ENCODE measurements around the gene NECTIN1. TPM values are rescaled to one million over a fixed set of nuclear protein-coding genes. Genes with fewer than 3 reads are reported as not detected.
A peak's percentile ranks its signal among the peaks of the same experiment; 100 is the strongest.

The NECTIN1 gene
- total and polyA plus RNA-seq, 2 of the 13 experiments (the other 11 are each of a cell fraction or from before 2014, with no cell fraction given), result 3.9 to 7.3 TPM

- TF ChIP-seq ZGPAT (CRISPR knock-in tag; IDR thresholded peaks at IDR 0.05), result peak; percentile 49; the same call in 1 of the 2 replicates
- TF ChIP-seq TARDBP (CRISPR knock-in tag; IDR thresholded peaks at IDR 0.05), result peak; percentile 76
- 0 out of 2 replicates have a peak, but pooled peaks have one; percentile 34 for TF ChIP-seq RARA (CRISPR knock-in tag; IDR thresholded peaks at IDR 0.05)
- TF ChIP-seq NR2F6 (IDR thresholded peaks at IDR 0.05), result peak; percentile 40; the same call in 1 of the 2 replicates
- TF ChIP-seq NR2F6 (CRISPR knock-in tag; IDR thresholded peaks at IDR 0.05), result 0 out of 2 replicates have a peak, but pooled peaks have one; percentile 37
- TF ChIP-seq ZNF878 (CRISPR knock-in tag; IDR thresholded peaks at IDR 0.05), result 0 out of 2 replicates have a peak, but pooled peaks have one; percentile 36
- TF ChIP-seq TEAD3 (CRISPR knock-in tag; optimal IDR thresholded peaks at IDR 0.05; ENCODE audit: borderline replicate concordance), result peak; percentile 49
- no peak for TF ChIP-seq NFIB (CRISPR knock-in tag; IDR thresholded peaks at IDR 0.05; ENCODE audit: borderline replicate concordance)
- 0 out of 2 replicates have a peak, but pooled peaks have one; percentile 25 for TF ChIP-seq MEF2D (CRISPR knock-in tag; IDR thresholded peaks at IDR 0.05)
- peak; percentile 58; the same call in 1 of the 2 replicates for TF ChIP-seq SP5 (CRISPR knock-in tag; IDR thresholded peaks at IDR 0.05; ENCODE audit: borderline replicate concordance, low read depth)
- peak; percentile 40; the same call in 1 of the 2 replicates for TF ChIP-seq KAT8 (CRISPR knock-in tag; IDR thresholded peaks at IDR 0.05)
- no peak for TF ChIP-seq FOSL1 (CRISPR knock-in tag; IDR thresholded peaks at IDR 0.05; ENCODE audit: borderline replicate concordance)
- TF ChIP-seq ZNF362 (CRISPR knock-in tag; IDR thresholded peaks at IDR 0.05; ENCODE audit: borderline replicate concordance), result peak; percentile 60; the same call in 1 of the 2 replicates
- no peak for TF ChIP-seq THAP7 (CRISPR knock-in tag; IDR thresholded peaks at IDR 0.05)
- TF ChIP-seq ZNF788 (CRISPR knock-in tag; IDR thresholded peaks at IDR 0.05; ENCODE audit: borderline replicate concordance), result 0 out of 2 replicates have a peak, but pooled peaks have one; percentile 50
- no peak for TF ChIP-seq MAZ (IDR thresholded peaks at IDR 0.05; ENCODE audit: borderline replicate concordance, low read depth, low read length)
- TF ChIP-seq MAZ (CRISPR knock-in tag; IDR thresholded peaks at IDR 0.05; ENCODE audit: low read depth), result peak; percentile 55; the same call in 1 of the 2 replicates
- TF ChIP-seq SRSF1 (optimal IDR thresholded peaks at IDR 0.05; ENCODE audit: low read depth, low read length), result no peak
- no peak for TF ChIP-seq NCOA1 (CRISPR knock-in tag; IDR thresholded peaks at IDR 0.05)
- peak; percentile 88 for TF ChIP-seq PHF21A (CRISPR knock-in tag; IDR thresholded peaks at IDR 0.05)
- TF ChIP-seq ZNF639 (CRISPR knock-in tag; conservative IDR thresholded peaks at IDR 0.05), result no peak
- TF ChIP-seq PATZ1 (CRISPR knock-in tag; IDR thresholded peaks at IDR 0.05), result peak; percentile 96
- TF ChIP-seq TFAP4 (IDR thresholded peaks at IDR 0.05; ENCODE audit: borderline replicate concordance, low read depth), result peak; percentile 98
- TF ChIP-seq THAP11 (CRISPR knock-in tag; IDR thresholded peaks at IDR 0.05), result 0 out of 2 replicates have a peak, but pooled peaks have one; percentile 30
These were observed 64.9 kb downstream of the NECTIN1 start (continued) for GRCh38 chr11:119664063-119664572.

All from HepG2 (cell line).